K562 (cell line): Measurements from ENCODE around the gene ZNF785. TPM values are rescaled to one million over a fixed set of nuclear protein-coding genes. Genes with fewer than 3 reads are reported as not detected.

Experiments
- ATAC-seq: fragments of 200-7000 bp; cut with Tn5 transposase; 3 replicates; pipeline ENCODE4 v1.9.1; 2020; ENCODE audit warnings: moderate library complexity
- BruUV-seq: library from RNA; stranded (reverse); fragments of 400-500 nt; replicated peaks from 2 replicates; lab custom pipeline; 2021; lab: Mats Ljungman, UMichigan
- CTCF ChIA-PET: fragments of 300-600 bp; formaldehyde crosslinking; extraction: SDS; loops from one replicate; lab custom pipeline; 2021; ENCODE audit warnings: low intra/inter-chr PET ratio; lab: Yijun Ruan, JAX
- POLR2A ChIA-PET: fragments of 300-600, 350-650 bp; sonication (Branson Sonifier 250); formaldehyde crosslinking; extraction: SDS; loops from one replicate; lab custom pipeline; 2021; ENCODE audit warnings: antibody characterized with exemption, inconsistent platforms; lab: Yijun Ruan, JAX
- DNase-seq, 4 experiments: peaks; one replicate each; pipeline versions ENCODE4 v3.0.0 to v3.0.0-alpha.2; 2011 to 2018; ENCODE audit warnings: low spot score in 3 of 4, mixed read lengths in 3 of 4; ENCODE audit errors: extremely low read depth in 1 of 4
- FAIRE-seq: peaks from 2 replicates; lab custom pipeline; 2011; peaks lifted over from hg19 to GRCh38; lab: Jason Lieb, UNC
- H2AFZ ChIP-seq: 2 replicates; pipeline ENCODE4 v1.6.0; 2011; ENCODE audit warnings: low read depth, low read length, control low read depth, inconsistent platforms
- H3K27ac ChIP-seq: fragments of 200-600 bp; 3 replicates; pipeline ENCODE4 v1.8.0; 2011; ENCODE audit warnings: low read depth, mild to moderate bottlenecking, control low read depth, inconsistent platforms, low read length, moderate library complexity, mixed read lengths; ENCODE audit errors: extremely low read depth
- H3K27me3 ChIP-seq, 2 experiments: fragments of 300-600 bp in 1 of 2; 2 replicates in 1 of 2; 3 replicates in 1 of 2; pipeline versions ENCODE4 v1.6.0 to v1.8.0; 2011; ENCODE audit warnings: inconsistent platforms in 2 of 2, low read length in 2 of 2, mild to moderate bottlenecking in 1 of 2, mixed read lengths in 1 of 2, moderate library complexity in 1 of 2; ENCODE audit not compliant: control insufficient read depth in 2 of 2, insufficient read depth in 2 of 2
- H3K36me3 ChIP-seq: fragments of 300-600 bp; 3 replicates; pipeline ENCODE4 v1.8.0; 2011; ENCODE audit warnings: mild to moderate bottlenecking, low read length, inconsistent platforms; ENCODE audit not compliant: control insufficient read depth, insufficient read depth
- H3K4me1 ChIP-seq, 2 experiments: fragments of 200-600 bp in 1 of 2; replicated peaks in 1 of 2; 2 replicates in 1 of 2; 3 replicates in 1 of 2; pipeline versions ENCODE4 v1.5.1 to v1.8.0; 2011; ENCODE audit warnings: inconsistent platforms in 2 of 2, low read length in 2 of 2, mild to moderate bottlenecking in 1 of 2, mixed read lengths in 1 of 2, moderate library complexity in 1 of 2; ENCODE audit not compliant: control insufficient read depth in 2 of 2, insufficient read depth in 2 of 2
- H3K4me2 ChIP-seq: 2 replicates; pipeline ENCODE4 v1.6.1; 2011; ENCODE audit warnings: low read length, control low read depth, inconsistent platforms, mixed read lengths; ENCODE audit not compliant: insufficient read depth
- H3K4me3 ChIP-seq: fragments of 200-600 bp; sonication (generic), shearing (Covaris generic); 2 replicates; pipeline ENCODE4 v1.5.1; 2016; ENCODE audit warnings: control low read depth, inconsistent platforms
- H3K79me2 ChIP-seq: fragments of 200-600 bp; 3 replicates; pipeline ENCODE4 v1.8.0; 2011; ENCODE audit warnings: low read length, inconsistent platforms; ENCODE audit not compliant: control insufficient read depth, insufficient read depth
- H3K9ac ChIP-seq, 2 experiments: 2 replicates each; pipeline versions ENCODE4 v1.6.0 to v1.6.1; 2011; ENCODE audit warnings: low read depth in 2 of 2, low read length in 2 of 2, control low read depth in 1 of 2, inconsistent platforms in 1 of 2, mild to moderate bottlenecking in 1 of 2, mixed read lengths in 1 of 2; ENCODE audit not compliant: insufficient read depth in 1 of 2
- H3K9me1 ChIP-seq: one replicate; pipeline ENCODE4 v1.6.0; 2011; ENCODE audit warnings: inconsistent platforms, mild to moderate bottlenecking, low read length, moderate library complexity; ENCODE audit not compliant: control insufficient read depth, insufficient read depth
- H3K9me3 ChIP-seq: replicated peaks from 2 replicates; pipeline ENCODE4 v1.5.1; 2011; ENCODE audit warnings: low read depth, low read length, inconsistent platforms; ENCODE audit not compliant: control insufficient read depth, insufficient read depth
- H4K20me1 ChIP-seq: replicated peaks from 2 replicates; pipeline ENCODE4 v1.6.1; 2011; ENCODE audit warnings: low read length, inconsistent platforms, mixed read lengths; ENCODE audit not compliant: control insufficient read depth, insufficient read depth
- AFF4 ChIP-seq: sonication (generic); formaldehyde crosslinking; IDR thresholded peaks from 2 replicates; pipeline ENCODE4 v1.8.0; 2023; ENCODE audit warnings: mild to moderate bottlenecking, missing genetic modification reagents
- E2F6 ChIP-seq, 2 experiments: IDR thresholded peaks; 2 replicates each; pipeline ENCODE4 v1.6.1; 2011; ENCODE audit warnings: borderline replicate concordance in 1 of 2, control low read depth in 1 of 2, low read depth in 1 of 2, low read length in 1 of 2, mild to moderate bottlenecking in 1 of 2, mixed read lengths in 1 of 2, moderate library complexity in 1 of 2; ENCODE audit not compliant: insufficient read depth in 1 of 2, insufficient read length in 1 of 2, poor library complexity in 1 of 2, severe bottlenecking in 1 of 2; ENCODE audit errors: extremely low read depth in 1 of 2
- GABPB1 ChIP-seq: sonication (generic); formaldehyde crosslinking; IDR thresholded peaks from 2 replicates; pipeline ENCODE4 v1.8.0; 2022; ENCODE audit warnings: mild to moderate bottlenecking, missing genetic modification reagents
- GATA2 ChIP-seq: sonication (generic); formaldehyde crosslinking; IDR thresholded peaks from 2 replicates; pipeline ENCODE4 v1.4.0; 2020; ENCODE audit warnings: mild to moderate bottlenecking, missing genetic modification reagents
- HDAC1 ChIP-seq, 2 experiments: fragments of 450-650 bp; IDR thresholded peaks; 2 replicates each; pipeline ENCODE4 v1.6.1; 2016 to 2017; ENCODE audit warnings: inconsistent platforms in 1 of 2, mild to moderate bottlenecking in 1 of 2, moderate library complexity in 1 of 2
- NFIC ChIP-seq: fragments of 450-650 bp; IDR thresholded peaks from 2 replicates; pipeline ENCODE4 v1.6.1; 2017; ENCODE audit warnings: mild to moderate bottlenecking, inconsistent platforms
- NR1H2 ChIP-seq: sonication (generic); formaldehyde crosslinking; IDR thresholded peaks from 2 replicates; pipeline ENCODE4 v1.4.0; 2020; ENCODE audit warnings: mild to moderate bottlenecking, missing genetic modification reagents
- PML ChIP-seq: IDR thresholded peaks from 2 replicates; pipeline ENCODE4 v1.6.1; 2012; ENCODE audit warnings: low read length, inconsistent platforms
- RBBP5 ChIP-seq: fragments of 200-600 bp; sonication (generic); IDR thresholded peaks from 2 replicates; pipeline ENCODE4 v1.6.1; 2012; ENCODE audit warnings: borderline replicate concordance, mild to moderate bottlenecking, low read length, control low read depth, inconsistent platforms; ENCODE audit not compliant: insufficient read depth, poor library complexity, severe bottlenecking
- SAFB ChIP-seq: fragments of 200-400 bp; formaldehyde crosslinking; IDR thresholded peaks from 2 replicates; pipeline ENCODE4 v1.6.1; 2017; ENCODE audit warnings: low read depth, low read length, borderline replicate concordance
- ZNF12 ChIP-seq: sonication (generic); formaldehyde crosslinking; IDR thresholded peaks from 2 replicates; pipeline ENCODE4 v1.4.0; 2020; ENCODE audit warnings: mild to moderate bottlenecking, missing genetic modification reagents
- ZNF217 ChIP-seq: sonication (generic); formaldehyde crosslinking; IDR thresholded peaks from 2 replicates; pipeline ENCODE4 v1.8.0; 2022; ENCODE audit warnings: mild to moderate bottlenecking, missing genetic modification reagents
- ZNF384 ChIP-seq: IDR thresholded peaks from 2 replicates; pipeline ENCODE4 v1.6.1; 2012; ENCODE audit warnings: low read depth, low read length, improper control_type of control experiment
- ZNF717 ChIP-seq: fragments of 250-450 bp; sonication (Bioruptor Pico); IDR thresholded peaks from 2 replicates; pipeline ENCODE4 v1.5.0; 2021
- ZNF76 ChIP-seq: fragments of 250-450 bp; sonication (Bioruptor Pico); IDR thresholded peaks from 2 replicates; pipeline ENCODE4 v1.4.0; 2020; ENCODE audit warnings: mild to moderate bottlenecking, moderate library complexity, borderline replicate concordance
- WGBS: fragments of 100-300 bp; shearing (Covaris generic); methylation state at CpG from one replicate; pipeline ENCODE4 v1.1.6; 2016; ENCODE audit warnings: low coverage, mixed read lengths; ENCODE audit not compliant: insufficient coverage; ENCODE audit errors: missing lambda C conversion rate; 5-methylcytosine and 5-hydroxymethylcytosine counted together
- in situ Hi-C: fragments of 300-500 bp; cut with MboI; formaldehyde crosslinking; loops from 4 replicates; pipeline ENCODE4 v1.15.0; 2018; ENCODE audit warnings: inconsistent platforms, mixed read lengths
- intact Hi-C: fragments of 100-400 bp; cut with micrococcal nuclease; formaldehyde crosslinking; loops from 2 replicates; pipeline ENCODE4 v1.14.2; 2022
- polyA plus RNA-seq, 8 experiments: library from polyadenylated mRNA; depleted of rRNA in 4 of 8; stranded (reverse) in 5 of 8; unstranded in 3 of 8; fragments of >200 nt; fragmentation: Nextera tagmentation in 2 of 8; fragmentation: Illumina TruSeq in 1 of 8; extraction: Ambion mirVana in 2 of 8; extraction: Trizol in 1 of 8; gene quantifications; 2 replicates each; pipeline versions ENCODE4 v1.2.1 to v1.2.3, GENCODE V29; 2011 to 2014; ENCODE audit warnings: inconsistent platforms in 1 of 8, missing spikeins in 1 of 8
- total RNA-seq, 7 experiments: library from RNA; depleted of rRNA in 6 of 7; stranded (reverse); fragments of >200 nt in 6 of 7; fragmentation: Illumina TruSeq in 2 of 7; extraction: Trizol in 2 of 7; gene quantifications; 2 replicates each; pipeline versions ENCODE4 v1.2.1 to v1.2.3, GENCODE V29; 2011 to 2021; ENCODE audit warnings: low replicate concordance in 1 of 7

The ZNF785 gene
- total and polyA plus RNA-seq, 9 of the 15 experiments (the other 6 are each of a cell fraction or from before 2014, with no cell fraction given) = 0.64 to 11.0 (median 6.4) TPM

GRCh38 chr16:30609002-30609925 lies 23.8 kb upstream of the ZNF785 start:
- Histone ChIP-seq H3K4me2 (peak overlapping the region; percentile 87), H3K9ac (peak overlapping the region; percentile 96 to 100), H4K20me1 (no peaks in the 10 kb centered on the region), H3K79me2 (peaks cover 17% of the 10 kb centered on the region), H3K9me1 (no peaks in the 10 kb centered on the region), H3K4me3 (peak overlapping the region; percentile 71), H3K36me3 (peaks cover 42% of the 10 kb centered on the region; the same call in 2 of the 3 replicates), H3K4me1 (peaks cover 7 to 26% of the 10 kb centered on the region in 2 experiments), H3K27me3 (no peaks in the 10 kb centered on the region), H3K27ac (peak overlapping the region; percentile 93), H3K9me3 (no peaks in the 10 kb centered on the region), H2AFZ (peak overlapping the region; percentile 88)
- DNase-seq (peak; percentile 57 to 70 (median 66)), ATAC-seq (peak; percentile 80), FAIRE-seq (peak; percentile 29)
- 4% methylated on average over 38 of the region's 40 CpGs for WGBS
- intact Hi-C loops (no loop called here), in situ Hi-C loops (no loop called here)
- ChIA-PET POLR2A (interaction anchor here (0.6 to 2.3 kb wide), 22 partner anchors 7 to 236 kb away, joined by 3 to 13 read pairs (median 4); partner anchors contain the start of genes DCTPP1, SEPHS2, ZNF764 and ZNF785), CTCF (no interaction called here)
- BruUV-seq = no TSS peak
- TF ChIP-seq PML (peak; percentile 11; the same call in 1 of the 2 replicates), ZNF76 (0 out of 2 replicates have a peak, but pooled peaks have one; percentile 8), ZNF717 (CRISPR knock-in tag) (no peak), ZNF12 (CRISPR knock-in tag) (peak; percentile 73; the same call in 1 of the 2 replicates), E2F6 (IDR thresholded peaks at IDR 0.05; ENCODE audit: borderline replicate concordance in 1 of 2, extremely low read depth in 1 of 2, insufficient read depth in 1 of 2, insufficient read length in 1 of 2, low read depth in 1 of 2, low read length in 1 of 2, poor library complexity in 1 of 2, severe bottlenecking in 1 of 2) (peak in 1 of 2 experiments; percentile 11), AFF4 (CRISPR knock-in tag) (peak; percentile 21; the same call in 1 of the 2 replicates), GATA2 (peak; percentile 17; the same call in 1 of the 2 replicates), SAFB (peak; percentile 42; the same call in 1 of the 2 replicates), ZNF217 (CRISPR knock-in tag) (no peak), RBBP5 (peak; percentile 80), NR1H2 (CRISPR knock-in tag) (peak; percentile 77; the same call in 1 of the 2 replicates), NFIC (peak; percentile 76), GABPB1 (CRISPR knock-in tag) (peak; percentile 30; the same call in 1 of the 2 replicates), HDAC1 (IDR thresholded peaks at IDR 0.05) (peak in 1 of 2 experiments; percentile 33; a peak in 1 of 4 replicates), ZNF384 (no peak)
